Measurements from ENCODE around the gene CDH13.

The CDH13 gene

GRCh38 chr16:82751020-82751419 lies 124.3 kb downstream of the CDH13 start:
- no peak for DNase-seq

GRCh38 chr16:82752172-82752571 lies 125.4 kb downstream of the CDH13 start:
- DNase-seq = no peak

- no peak for DNase-seq
These were observed 127.1 kb downstream of the CDH13 start for GRCh38 chr16:82753821-82754220.

- DNase-seq = no peak
These were observed 128.1 kb downstream of the CDH13 start for GRCh38 chr16:82754716-82755513.

- no peak for DNase-seq
These were observed 129.0 kb downstream of the CDH13 start for GRCh38 chr16:82755570-82756282.

GRCh38 chr16:82756283-82756599 lies 129.5 kb downstream of the CDH13 start:
- DNase-seq = no peak

GRCh38 chr16:82758406-82758805 lies 131.6 kb downstream of the CDH13 start:
- no peak for DNase-seq

GRCh38 chr16:82758904-82759303 lies 132.1 kb downstream of the CDH13 start:
- DNase-seq = no peak

GRCh38 chr16:82761236-82761635 lies 134.5 kb downstream of the CDH13 start:
- DNase-seq = no peak

- peak; percentile 32 for DNase-seq
These were observed 135.1 kb downstream of the CDH13 start for GRCh38 chr16:82761858-82762257.

- no peak for DNase-seq
These were observed 136.6 kb downstream of the CDH13 start for GRCh38 chr16:82763371-82763770.

- no peak for DNase-seq
These were observed 140.4 kb downstream of the CDH13 start for GRCh38 chr16:82767198-82767597.

GRCh38 chr16:82767808-82768207 lies 141.0 kb downstream of the CDH13 start:
- no peak for DNase-seq

- no peak for DNase-seq
These were observed 143.1 kb downstream of the CDH13 start for GRCh38 chr16:82769845-82770244.

GRCh38 chr16:82772215-82772614 lies 145.4 kb downstream of the CDH13 start:
- no peak for DNase-seq

- no peak for DNase-seq
These were observed 146.2 kb downstream of the CDH13 start for GRCh38 chr16:82773018-82773417.

GRCh38 chr16:82776470-82777146 lies 149.8 kb downstream of the CDH13 start:
- DNase-seq = no peak

- peak; percentile 40 for DNase-seq
These were observed 156.0 kb downstream of the CDH13 start for GRCh38 chr16:82782715-82783251.

- no peak for DNase-seq
These were observed 157.3 kb downstream of the CDH13 start for GRCh38 chr16:82783933-82784572.

- no peak for DNase-seq
These were observed 157.8 kb downstream of the CDH13 start for GRCh38 chr16:82784573-82784968.

GRCh38 chr16:82788225-82788624 lies 161.5 kb downstream of the CDH13 start:
- no peak for DNase-seq

- no peak for DNase-seq
These were observed 162.2 kb downstream of the CDH13 start for GRCh38 chr16:82788919-82789318.

- DNase-seq = no peak
These were observed 165.9 kb downstream of the CDH13 start for GRCh38 chr16:82792693-82793092.

All from NCI-H774 (cell line).